GM21367 (cell line): Measurements from ENCODE around the gene MAP3K10.
"Not testable (repeated sequence)": the region's sequence is repeated elsewhere in the genome, so short reads cannot be mapped to it uniquely, and the experiment has no call there.

Experiments used
- ATAC-seq: cut with Tn5 transposase; IDR thresholded peaks from one replicate; pipeline ENCODE4 v1.9.1; 2021; ENCODE audit not compliant: unreplicated experiment

Gene MAP3K10

DNA sequence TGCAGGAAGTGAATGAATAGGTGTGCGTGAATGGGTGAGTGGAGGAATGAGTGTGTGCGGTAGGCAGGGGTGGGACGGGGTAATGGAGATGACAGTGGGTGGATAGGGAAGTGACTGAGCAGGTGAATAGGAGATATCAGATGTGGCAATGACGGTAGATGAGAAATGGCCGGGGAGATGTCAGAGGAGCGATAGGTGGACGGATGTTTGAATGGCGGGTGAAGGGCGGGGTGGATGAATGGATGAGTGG is 25.5 kb downstream of the MAP3K10 start:
- no peak for ATAC-seq

DNA sequence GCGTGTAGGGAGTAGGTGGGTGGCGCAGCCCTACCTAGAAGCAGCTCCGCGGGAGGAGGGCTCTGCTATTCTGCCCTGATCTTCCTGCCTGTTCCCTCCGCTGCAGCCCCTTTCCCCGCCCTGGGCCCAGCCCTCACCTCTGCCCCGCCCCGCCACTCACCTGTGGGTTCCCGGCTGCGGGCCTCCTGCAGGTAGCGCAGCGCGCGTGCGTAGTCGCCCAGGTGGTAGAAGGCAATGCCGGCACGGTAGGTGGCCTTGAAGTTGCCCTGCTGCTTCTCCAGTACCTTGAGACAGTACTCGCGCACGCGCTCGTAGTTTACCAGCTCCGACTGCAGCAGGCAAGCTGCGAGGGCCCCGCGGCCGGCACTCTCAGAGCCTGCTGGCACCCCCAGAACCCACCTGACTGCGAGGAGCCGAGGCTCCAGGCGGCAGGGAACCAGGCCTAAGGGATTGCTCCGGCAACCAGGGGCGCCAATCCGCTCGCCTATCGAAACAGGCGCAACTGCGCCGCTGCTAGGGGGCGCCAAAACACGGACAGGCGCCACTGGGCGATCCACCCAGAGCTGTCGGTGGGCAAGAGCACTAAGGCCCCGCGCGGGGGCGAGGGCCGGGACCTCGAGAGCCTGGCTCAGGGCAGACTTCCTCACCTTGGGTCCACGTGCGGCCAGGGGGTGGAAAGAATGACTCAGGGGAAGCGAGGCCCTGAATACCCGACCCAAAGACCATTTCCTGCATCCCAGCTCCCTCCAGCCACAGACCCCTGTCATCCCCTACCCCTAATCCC is 26.0 kb downstream of the MAP3K10 start:
- ATAC-seq: no peak

GRCh38 chr19:40217934-40218890 is 27.0 kb downstream of the MAP3K10 start, which contains the start of gene TTC9B:
Gene TTC9B (minus strand): TSS chr19:40218384. CDS start chr19:40218381, 3 bp downstream.
- ATAC-seq: no peak

- ATAC-seq: not testable (repeated sequence)
Observed at GRCh38 chr19:40219029-40219428, 27.8 kb downstream of the MAP3K10 start.

DNA sequence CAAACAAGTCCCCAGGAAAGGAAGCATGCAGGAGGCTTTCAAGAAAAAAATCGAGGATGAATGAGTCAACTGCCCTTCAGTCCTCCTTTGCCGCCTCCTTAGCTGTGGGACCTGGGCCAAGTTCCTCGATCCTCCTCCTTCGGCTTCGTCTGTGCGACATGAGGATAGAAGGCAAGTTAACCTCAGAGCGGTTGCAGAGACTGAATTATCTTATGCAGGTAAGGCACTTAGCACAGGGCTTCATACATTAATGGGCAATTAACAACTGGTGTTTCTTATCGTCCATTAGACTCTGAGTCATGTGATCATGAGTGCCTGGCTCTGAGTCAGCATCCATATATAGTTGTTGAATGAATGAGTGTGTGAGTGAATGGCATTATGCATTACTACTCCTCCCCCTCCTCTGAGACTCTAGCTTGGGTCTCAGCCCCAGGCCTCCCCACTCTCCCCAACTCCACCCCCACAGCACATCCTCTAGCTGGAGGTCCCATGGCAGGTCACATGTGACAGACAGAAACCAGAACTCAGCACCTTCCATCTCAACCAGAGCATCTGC is 28.6 kb downstream of the MAP3K10 start:
- no peak for ATAC-seq

DNA sequence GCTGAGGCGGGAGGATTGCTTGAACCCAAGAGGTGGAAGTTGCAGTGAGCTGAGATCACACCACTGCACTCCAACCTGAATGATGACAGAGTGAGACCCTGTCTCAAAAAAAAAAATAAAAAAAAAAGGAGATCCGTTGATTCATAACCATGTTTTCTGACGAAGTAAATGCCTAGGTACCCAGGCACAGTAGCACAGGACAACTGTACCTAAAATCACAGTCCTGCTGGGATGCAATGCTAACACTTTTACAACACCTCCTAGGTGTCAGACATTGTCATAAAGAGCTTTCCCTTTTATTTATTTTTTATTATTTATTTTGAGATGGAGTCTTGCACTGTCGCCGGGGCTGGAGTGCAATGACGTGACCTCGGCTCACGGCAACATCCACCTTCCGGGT is 29.4 kb downstream of the MAP3K10 start:
- ATAC-seq: no peak

GRCh38 chr19:40221858-40222619 is 30.8 kb downstream of the MAP3K10 start:
- ATAC-seq: no peak

DNA sequence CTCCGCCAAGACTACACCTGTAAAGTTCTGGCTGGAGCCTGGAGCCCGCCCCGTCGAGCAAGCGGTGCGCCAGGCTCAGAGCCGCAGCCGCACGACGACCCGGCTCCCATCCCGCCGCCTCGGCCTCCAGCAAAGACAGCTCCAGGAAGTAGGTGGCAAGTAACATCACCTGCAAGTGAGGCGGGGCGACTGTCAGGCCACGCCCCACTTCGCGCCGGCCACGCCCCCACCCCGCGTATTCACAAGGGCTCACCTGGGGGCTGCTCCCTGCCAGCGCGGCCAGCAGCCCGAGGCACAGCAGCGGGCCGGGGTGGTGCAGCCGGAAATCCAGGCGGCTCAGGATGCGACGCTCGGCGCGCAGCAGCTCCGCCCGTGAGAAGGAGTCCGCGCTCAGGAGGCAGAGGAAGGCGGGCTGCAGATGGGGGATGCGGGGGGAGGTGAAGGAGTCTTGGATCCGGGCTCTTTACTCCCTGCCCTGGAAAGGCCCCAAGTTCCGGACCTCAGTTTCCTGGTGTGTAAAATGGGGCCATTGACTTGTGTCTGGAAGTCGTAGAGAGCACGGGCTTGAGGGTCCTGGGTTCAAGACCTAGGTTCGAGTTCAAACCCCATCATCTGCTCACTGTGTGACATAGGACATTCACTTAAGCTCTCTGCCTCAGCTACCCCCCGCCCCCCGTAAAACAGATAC is 32.1 kb downstream of the MAP3K10 start:
- no peak for ATAC-seq

- no peak for ATAC-seq
Observed at GRCh38 chr19:40224342-40225150, 33.3 kb downstream of the MAP3K10 start.

- no peak for ATAC-seq
Observed at GRCh38 chr19:40225440-40226305, 34.4 kb downstream of the MAP3K10 start.

DNA sequence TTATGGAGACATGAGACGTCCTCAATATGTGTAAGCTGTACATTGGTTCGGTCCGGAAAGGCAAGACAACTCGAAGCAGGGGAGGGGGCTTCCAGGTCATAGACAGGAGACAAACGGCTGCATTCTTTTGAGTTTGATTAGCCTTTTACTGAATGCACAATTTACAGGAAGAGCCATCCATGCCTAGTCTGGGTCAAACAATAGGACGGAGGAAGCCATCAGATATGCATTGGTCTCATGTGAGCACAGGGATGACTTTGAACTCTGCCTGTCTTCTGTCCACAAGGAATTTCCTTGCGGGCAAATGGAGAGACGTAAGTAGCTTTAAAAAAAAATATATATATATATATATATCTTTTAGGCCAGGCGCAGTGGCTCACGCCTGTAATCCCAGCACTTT is 37.1 kb downstream of the MAP3K10 start:
- no peak for ATAC-seq

GRCh38 chr19:40228863-40229262 is 37.6 kb downstream of the MAP3K10 start:
- no peak for ATAC-seq

DNA sequence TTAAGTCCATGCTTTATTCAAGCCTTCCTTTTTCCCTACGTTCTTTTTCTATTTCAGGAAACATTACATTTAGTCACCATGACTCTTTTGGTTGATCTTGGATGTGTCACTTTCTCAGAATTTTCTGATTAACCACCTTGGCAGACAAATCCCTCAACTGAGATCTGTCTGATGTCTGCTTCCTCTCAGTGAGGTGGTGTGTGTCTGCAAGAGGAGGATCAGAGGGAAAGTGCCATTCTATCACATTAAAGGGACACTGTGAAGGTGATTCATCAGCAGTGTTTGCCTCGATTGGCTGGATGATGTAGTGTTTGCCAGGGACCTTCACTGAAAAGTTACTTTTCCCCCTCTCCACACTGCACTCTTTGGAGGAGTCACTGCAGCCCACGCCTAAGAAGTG is 38.3 kb downstream of the MAP3K10 start:
- no peak for ATAC-seq

DNA sequence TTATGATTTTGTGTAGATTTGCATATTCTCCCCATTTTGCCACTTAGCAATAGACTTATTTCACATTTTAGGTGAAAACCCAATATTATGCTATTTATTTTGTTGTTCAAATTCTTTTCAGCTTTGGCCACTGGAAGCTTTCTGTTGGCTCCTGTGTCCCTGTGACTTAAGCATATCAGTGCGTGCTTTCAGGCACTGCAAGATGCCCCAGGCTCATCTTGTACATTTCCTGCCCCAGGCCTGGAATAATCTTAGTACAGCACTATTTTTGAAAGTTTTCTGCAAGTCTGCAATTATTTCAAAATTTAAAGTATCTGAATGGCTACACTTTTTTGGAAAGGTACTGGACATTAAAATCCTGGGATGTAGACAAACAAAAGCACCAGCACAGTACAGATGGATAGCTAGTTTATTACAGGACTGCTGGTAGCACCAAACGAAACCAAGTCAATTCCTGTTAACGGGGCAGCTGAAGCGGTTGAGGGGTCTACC is 38.7 kb downstream of the MAP3K10 start:
- no peak for ATAC-seq

DNA sequence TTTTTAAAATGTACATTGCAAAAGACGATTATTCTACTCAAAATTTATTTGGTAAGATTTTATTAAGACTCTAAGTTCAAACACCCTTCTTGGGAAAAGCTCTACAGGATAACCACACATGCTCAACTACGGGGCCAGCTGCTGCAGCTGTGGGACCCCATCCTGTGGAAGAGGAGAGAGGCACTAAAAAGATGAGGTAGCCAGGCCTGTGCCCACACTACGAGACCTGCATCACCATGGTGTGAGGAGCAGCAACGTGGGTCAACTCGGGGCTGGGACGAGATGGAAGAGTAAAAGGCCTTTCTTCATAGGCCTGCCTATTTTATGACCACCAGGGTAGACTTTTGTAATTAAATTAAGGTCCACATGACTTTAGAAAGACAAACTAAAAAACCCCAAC is 39.8 kb downstream of the MAP3K10 start:
- no peak for ATAC-seq

GRCh38 chr19:40231544-40232424 is 40.6 kb downstream of the MAP3K10 start:
- ATAC-seq: no peak

DNA sequence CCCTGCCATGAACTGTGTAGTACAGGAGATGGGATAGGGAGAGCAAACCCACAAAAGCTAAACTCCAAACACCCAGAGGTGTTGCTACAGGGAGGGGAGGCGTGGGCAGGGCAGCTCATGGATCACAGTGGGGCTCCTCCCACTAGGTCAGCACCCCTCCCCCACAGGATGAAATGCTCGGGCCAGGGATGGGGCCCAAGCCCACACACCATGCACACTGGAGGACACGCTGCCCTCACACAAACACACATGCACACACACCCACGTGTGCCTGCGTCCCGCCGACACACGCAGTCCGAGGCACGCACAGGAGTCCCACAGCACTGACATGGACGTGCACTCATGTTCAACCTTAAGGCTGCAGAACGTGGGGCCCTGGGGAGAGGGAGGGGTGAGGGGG is 41.3 kb downstream of the MAP3K10 start:
- no peak for ATAC-seq
